ENCODE measurements around the gene CHCHD3.

CHCHD3 gene

DNA sequence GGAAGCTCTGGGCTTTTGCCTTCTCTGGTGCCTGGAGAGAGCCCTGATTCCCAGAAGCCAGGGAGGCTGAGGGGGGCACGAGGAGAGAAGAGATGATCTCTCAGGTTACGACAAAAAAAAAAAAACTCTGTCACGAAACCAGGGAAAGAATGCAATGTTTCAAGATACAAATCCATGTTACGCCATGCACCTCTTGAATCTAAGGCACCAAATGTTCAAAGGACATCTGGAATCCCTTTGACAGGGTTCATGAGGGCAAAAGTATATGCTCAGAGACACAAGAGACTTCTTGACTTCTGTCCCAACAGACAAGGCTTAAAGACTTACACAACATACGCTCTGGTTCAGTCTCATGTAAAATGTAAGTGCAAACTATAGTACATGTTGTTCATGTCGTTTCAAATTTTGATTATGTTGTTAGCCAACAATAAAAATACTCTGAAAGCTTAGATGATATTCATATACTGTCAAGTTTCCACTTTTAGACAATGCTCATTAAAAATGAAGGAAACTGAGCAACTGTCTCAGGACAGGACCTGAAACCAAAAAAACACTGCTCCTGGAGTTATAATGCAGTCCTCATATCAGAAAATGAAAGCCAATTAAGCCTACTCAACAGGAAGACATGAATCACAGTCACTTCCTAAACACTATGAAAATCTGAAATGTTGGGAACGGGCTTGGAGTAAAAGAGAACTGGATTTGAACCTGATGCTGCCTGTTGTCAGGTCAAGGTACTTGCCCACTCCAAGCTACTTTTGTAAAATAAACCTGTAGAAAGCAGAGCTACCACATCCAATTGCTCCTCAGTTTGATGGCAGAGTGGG is 72.3 kb downstream of the CHCHD3 start:
- no peak overlapping the region for H3K9ac ChIP-seq (ENCODE audit: low read length)
- no peak overlapping the region for H3K4me3 ChIP-seq (ENCODE audit: low read length)
- no peaks in the 10 kb centered on the region for H3K4me1 ChIP-seq (ENCODE audit: control insufficient read depth, insufficient read depth, low read length)
- H3K27me3 ChIP-seq (ENCODE audit: control insufficient read depth, insufficient read depth, low read length) = no peaks in the 10 kb centered on the region
- no peak overlapping the region for H3K27ac ChIP-seq (ENCODE audit: low read depth, low read length)
- no peaks in the 10 kb centered on the region for H3K36me3 ChIP-seq (ENCODE audit: control insufficient read depth, insufficient read depth, low read length)

DNA sequence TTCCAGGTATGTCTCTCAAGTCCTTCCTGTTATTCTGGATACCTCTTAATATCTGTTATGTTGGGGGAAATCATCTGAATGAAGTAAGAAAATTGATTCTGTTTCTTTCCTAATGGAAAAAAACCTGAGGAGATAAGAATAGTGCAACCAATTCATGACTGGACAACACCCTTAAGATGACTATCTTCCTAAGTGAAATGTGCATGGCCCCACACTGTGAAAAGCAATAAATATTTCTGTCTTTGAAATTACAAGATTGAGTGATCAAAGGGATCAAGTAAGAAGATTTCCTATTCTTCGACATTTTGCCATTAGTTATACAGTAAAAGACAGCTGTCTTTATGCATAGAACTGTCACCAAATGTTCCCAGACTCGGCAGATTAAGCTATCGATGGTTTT is 73.9 kb downstream of the CHCHD3 start:
- Histone ChIP-seq H3K36me3 (ENCODE audit: control insufficient read depth, insufficient read depth, low read length) (no peaks in the 10 kb centered on the region), H3K4me1 (ENCODE audit: control insufficient read depth, insufficient read depth, low read length) (no peaks in the 10 kb centered on the region)

DNA sequence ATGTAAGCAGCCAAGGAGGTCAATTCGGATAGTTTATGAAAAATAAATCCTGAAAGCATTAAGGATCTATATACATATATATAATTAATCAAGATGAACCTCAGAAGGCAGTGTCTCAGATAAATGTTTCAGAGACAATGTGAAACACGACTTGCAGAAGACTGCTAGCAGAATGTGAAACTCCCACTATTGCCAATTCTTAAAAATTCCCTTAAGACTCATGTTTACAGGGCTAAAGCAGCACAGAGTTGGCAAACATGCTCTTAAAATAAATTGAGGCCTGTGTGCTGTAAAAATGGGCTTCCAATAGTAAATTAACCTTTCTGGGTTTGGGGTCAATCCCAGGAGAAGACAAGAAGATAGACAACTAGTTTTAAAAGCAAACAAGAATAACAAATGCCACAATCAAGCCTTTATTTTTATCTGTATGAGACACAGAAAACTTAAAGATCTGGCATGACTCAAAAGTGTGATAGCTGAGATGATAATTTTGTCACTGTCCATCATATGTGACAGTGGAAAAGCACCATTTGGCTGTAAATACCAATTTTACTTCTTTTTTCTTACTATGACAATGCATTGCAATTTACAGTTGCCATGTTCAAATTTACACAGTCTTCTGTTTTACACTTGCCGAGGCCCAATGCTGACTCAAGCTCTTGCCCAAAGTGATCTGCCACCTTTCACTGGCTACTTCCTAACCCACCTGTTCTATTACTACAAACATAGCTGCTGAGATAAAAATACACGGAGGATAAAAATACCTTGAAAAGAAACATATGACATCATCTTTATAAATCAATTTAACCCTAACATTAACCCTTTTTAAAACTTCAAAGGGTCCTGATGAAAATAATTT is 78.6 kb downstream of the CHCHD3 start:
- Histone ChIP-seq H3K4me1 (ENCODE audit: control insufficient read depth, insufficient read depth, low read length) (no peaks in the 10 kb centered on the region), H3K27me3 (ENCODE audit: control insufficient read depth, insufficient read depth, low read length) (no peaks in the 10 kb centered on the region), H3K27ac (ENCODE audit: low read depth, low read length) (no peak overlapping the region), H3K36me3 (ENCODE audit: control insufficient read depth, insufficient read depth, low read length) (no peaks in the 10 kb centered on the region), H3K9ac (ENCODE audit: low read length) (no peak overlapping the region), H3K4me3 (ENCODE audit: low read length) (no peak overlapping the region)

More for the DNA sequence above, 73.9 kb downstream of the CHCHD3 start:
- no peaks in the 10 kb centered on the region for H3K27me3 ChIP-seq (ENCODE audit: control insufficient read depth, insufficient read depth, low read length)
- H3K4me3 ChIP-seq (ENCODE audit: low read length) = no peak overlapping the region
- no peak overlapping the region for H3K27ac ChIP-seq (ENCODE audit: low read depth, low read length)
- H3K9ac ChIP-seq (ENCODE audit: low read length) = no peak overlapping the region

DNA sequence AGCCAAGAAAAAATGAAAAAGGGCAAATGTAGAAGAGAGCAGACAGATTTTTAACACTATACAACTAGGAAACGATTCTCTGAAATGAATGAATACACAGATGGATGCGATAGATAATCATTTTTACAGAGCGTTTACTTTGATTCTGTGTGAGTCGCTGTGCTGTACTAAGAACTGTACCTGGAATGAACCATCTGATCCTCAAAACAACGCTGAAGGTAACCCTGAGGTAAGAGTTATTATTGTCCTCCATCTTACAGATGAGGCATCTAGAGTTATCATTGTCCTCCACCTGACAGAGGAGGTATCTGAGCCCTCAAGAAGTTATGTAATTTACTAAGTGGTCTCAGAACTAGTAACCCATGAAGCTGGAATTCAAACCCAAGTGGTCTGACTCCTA is 80.2 kb downstream of the CHCHD3 start:
- Histone ChIP-seq H3K4me1 (ENCODE audit: control insufficient read depth, insufficient read depth, low read length) (no peaks in the 10 kb centered on the region), H3K27me3 (ENCODE audit: control insufficient read depth, insufficient read depth, low read length) (no peaks in the 10 kb centered on the region)

DNA sequence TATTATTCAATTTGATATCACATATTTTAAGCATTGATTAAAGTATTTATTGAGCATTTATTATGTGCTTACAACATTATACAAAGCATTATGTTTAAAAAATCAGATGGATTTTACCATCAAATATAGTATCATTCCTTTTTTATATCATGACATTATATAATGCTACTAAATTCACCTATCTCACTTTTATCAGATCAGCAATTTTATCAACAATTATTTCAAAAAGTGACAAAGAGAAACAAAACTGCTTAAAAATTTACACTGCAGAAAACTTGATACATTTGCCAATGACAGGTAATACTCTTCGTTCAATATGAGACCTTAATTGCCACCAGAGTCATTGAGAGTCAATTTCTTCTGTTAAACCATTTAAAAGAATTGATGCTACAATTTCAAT is 82.0 kb downstream of the CHCHD3 start:
- H3K27me3 ChIP-seq (ENCODE audit: control insufficient read depth, insufficient read depth, low read length) = no peaks in the 10 kb centered on the region
- no peaks in the 10 kb centered on the region for H3K36me3 ChIP-seq (ENCODE audit: control insufficient read depth, insufficient read depth, low read length)
- no peaks in the 10 kb centered on the region for H3K4me1 ChIP-seq (ENCODE audit: control insufficient read depth, insufficient read depth, low read length)
- no peak overlapping the region for H3K27ac ChIP-seq (ENCODE audit: low read depth, low read length)
- H3K9ac ChIP-seq (ENCODE audit: low read length) = no peak overlapping the region
- H3K4me3 ChIP-seq (ENCODE audit: low read length) = no peak overlapping the region

More for the DNA sequence above, 80.2 kb downstream of the CHCHD3 start:
- H3K27ac ChIP-seq (ENCODE audit: low read depth, low read length) = no peak overlapping the region
- no peak overlapping the region for H3K4me3 ChIP-seq (ENCODE audit: low read length)
- no peak overlapping the region for H3K9ac ChIP-seq (ENCODE audit: low read length)
- no peaks in the 10 kb centered on the region for H3K36me3 ChIP-seq (ENCODE audit: control insufficient read depth, insufficient read depth, low read length)

DNA sequence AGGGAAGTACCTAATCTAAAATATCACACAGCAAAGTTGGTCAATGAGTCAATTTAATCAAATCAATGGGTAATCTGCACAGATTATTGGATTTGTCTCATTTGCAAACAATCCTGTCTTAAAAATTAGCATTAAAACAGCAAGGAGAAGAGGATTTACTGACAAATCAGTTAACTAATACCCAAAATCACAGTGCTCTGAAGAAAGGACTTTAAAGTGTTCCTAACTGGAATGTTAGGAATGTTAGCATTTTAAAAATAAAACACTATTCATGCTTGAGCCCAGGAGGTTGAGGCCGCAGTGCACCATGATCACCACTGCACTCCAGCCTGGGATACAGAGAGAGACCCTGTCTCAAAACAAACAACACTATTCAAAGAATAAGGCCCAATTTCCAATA is 83.1 kb downstream of the CHCHD3 start:
- Histone ChIP-seq H3K27me3 (ENCODE audit: control insufficient read depth, insufficient read depth, low read length) (no peaks in the 10 kb centered on the region), H3K9ac (ENCODE audit: low read length) (no peak overlapping the region), H3K36me3 (ENCODE audit: control insufficient read depth, insufficient read depth, low read length) (no peaks in the 10 kb centered on the region), H3K4me3 (ENCODE audit: low read length) (no peak overlapping the region), H3K27ac (ENCODE audit: low read depth, low read length) (no peak overlapping the region), H3K4me1 (ENCODE audit: control insufficient read depth, insufficient read depth, low read length) (no peaks in the 10 kb centered on the region)

DNA sequence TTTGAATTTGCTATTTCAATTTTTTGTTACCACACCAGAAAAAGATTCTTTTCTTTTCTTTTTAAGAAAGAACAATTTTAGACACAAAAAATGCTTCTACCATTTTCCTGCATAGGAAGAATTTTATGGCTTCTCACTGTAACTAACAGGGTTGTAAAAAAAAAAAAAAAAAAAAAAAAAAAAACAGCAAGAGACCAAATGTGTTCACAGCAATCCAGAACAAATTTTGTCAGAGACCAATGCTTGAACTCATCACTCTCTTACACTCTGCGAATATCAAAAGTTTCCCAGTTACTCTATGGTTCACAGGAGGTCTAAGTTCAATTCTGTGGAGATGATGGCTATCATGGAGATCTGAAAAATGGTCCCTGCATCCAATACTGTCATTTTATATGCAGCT is 84.4 kb downstream of the CHCHD3 start:
- Histone ChIP-seq H3K36me3 (ENCODE audit: control insufficient read depth, insufficient read depth, low read length) (no peaks in the 10 kb centered on the region), H3K4me3 (ENCODE audit: low read length) (no peak overlapping the region), H3K4me1 (ENCODE audit: control insufficient read depth, insufficient read depth, low read length) (no peaks in the 10 kb centered on the region), H3K27me3 (ENCODE audit: control insufficient read depth, insufficient read depth, low read length) (no peaks in the 10 kb centered on the region), H3K9ac (ENCODE audit: low read length) (no peak overlapping the region), H3K27ac (ENCODE audit: low read depth, low read length) (no peak overlapping the region)

DNA sequence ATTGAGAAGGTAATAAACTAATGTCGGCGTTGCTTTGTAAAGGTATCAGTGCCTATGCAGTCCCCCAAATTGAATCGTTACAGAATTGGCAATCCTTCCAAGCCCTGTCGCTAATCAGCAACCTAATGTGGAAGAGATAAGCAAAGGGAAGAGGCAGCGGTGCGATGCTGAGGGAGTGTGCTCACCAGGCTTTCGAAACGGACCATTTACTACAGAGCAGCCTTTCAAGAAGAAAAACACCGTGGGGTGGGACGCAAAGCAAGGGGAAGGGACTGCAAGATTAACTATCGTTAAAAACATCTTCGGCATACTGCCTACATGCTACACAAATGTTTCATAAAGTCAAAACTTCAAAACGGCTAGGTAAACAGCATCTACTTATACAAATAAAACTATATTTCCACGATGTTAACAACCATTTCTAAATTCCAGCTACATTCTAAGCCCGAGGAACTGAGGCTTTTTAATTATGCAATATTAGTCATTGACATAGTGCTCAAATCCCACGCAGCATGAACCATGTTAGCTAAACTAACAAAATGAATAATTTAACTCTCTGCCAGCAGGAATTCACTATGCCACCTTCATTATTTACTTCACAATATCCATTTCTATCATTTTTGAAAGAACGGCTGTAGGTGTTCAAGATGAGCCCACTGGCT is 85.2 kb downstream of the CHCHD3 start:
- H3K36me3 ChIP-seq (ENCODE audit: control insufficient read depth, insufficient read depth, low read length) = no peaks in the 10 kb centered on the region
- H3K4me3 ChIP-seq (ENCODE audit: low read length) = no peak overlapping the region
- H3K4me1 ChIP-seq (ENCODE audit: control insufficient read depth, insufficient read depth, low read length) = no peaks in the 10 kb centered on the region
- H3K9ac ChIP-seq (ENCODE audit: low read length) = no peak overlapping the region
- H3K27ac ChIP-seq (ENCODE audit: low read depth, low read length) = no peak overlapping the region
- no peaks in the 10 kb centered on the region for H3K27me3 ChIP-seq (ENCODE audit: control insufficient read depth, insufficient read depth, low read length)

DNA sequence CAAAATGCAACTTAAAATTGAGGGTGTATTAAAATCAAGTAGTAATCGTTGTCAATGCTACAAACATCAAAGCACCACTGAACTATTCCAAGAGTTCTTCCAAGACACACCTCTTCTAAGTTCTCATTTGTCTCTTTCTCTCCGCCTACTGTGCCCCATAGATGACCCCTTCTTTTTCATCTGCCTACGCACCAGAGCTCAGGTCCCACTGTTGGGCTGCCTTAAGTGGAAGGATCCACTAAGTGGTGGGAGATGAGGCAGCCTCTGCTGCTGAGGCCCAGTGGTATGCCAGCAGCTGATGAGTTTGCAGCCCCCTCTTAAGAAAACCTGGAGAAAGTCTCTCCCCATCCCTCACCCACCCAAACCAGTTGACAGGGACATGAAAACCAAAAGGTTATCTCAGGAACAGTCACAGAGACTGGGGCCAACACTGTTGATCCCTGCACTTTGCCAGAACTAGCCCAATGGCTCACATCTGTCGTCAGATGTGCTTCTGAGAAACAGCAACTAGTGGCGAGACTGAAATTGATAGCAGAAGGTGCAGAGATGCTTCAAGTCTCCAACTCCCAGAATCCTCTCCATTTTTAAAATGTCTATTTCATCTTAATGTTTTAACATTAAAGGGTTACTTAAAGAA is 88.4 kb downstream of the CHCHD3 start:
- H3K36me3 ChIP-seq (ENCODE audit: control insufficient read depth, insufficient read depth, low read length) = no peaks in the 10 kb centered on the region
- H3K4me1 ChIP-seq (ENCODE audit: control insufficient read depth, insufficient read depth, low read length) = no peaks in the 10 kb centered on the region
- H3K4me3 ChIP-seq (ENCODE audit: low read length) = no peak overlapping the region
- H3K27me3 ChIP-seq (ENCODE audit: control insufficient read depth, insufficient read depth, low read length) = no peaks in the 10 kb centered on the region
- H3K9ac ChIP-seq (ENCODE audit: low read length) = no peak overlapping the region
- no peak overlapping the region for H3K27ac ChIP-seq (ENCODE audit: low read depth, low read length)

DNA sequence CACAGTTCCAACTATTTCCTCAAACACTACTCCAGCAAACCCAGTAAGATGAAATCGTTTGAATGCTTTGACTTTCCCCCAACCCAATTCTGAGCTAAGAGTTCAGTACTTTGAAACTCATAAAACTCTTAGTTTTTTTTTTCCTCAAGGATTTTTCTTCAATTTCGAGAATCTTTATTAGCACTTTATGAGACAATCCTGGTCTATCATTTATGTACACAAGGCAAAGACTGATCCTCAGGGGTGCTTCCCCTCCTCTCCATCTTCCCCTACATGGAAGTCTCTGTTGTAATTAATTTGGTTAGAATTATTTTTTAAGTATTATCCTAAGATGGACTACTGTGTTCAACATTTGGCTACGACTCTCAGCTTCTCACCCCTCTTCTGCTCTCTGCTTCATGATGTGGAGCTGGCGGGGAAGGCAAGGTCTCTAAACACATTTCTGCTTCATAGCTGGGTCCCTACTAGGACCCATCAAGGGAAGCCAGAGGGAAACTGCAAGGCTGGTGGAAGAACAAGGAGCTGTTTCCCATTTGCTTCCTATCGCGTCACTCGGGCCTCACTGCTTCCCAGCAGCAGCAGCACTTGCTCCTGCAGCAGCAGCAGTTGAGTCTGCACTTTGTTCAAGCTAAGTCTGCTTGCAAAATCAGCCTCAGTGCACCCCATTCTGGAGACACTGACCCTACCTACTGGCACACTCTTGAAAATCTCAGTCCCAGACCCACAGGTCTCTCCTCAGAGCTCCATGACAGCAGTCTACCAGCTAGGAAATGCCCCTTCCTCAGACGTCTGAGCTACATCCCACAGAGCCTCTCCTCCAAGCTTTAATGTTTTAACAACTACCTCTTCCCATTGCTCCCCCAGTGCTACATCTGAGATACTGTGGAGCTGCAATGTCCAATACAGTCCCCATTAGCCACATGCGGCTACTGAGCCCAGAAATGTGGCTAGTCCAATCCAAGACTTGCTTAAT is 90.0 kb downstream of the CHCHD3 start:
- no peaks in the 10 kb centered on the region for H3K36me3 ChIP-seq (ENCODE audit: control insufficient read depth, insufficient read depth, low read length)
- H3K27me3 ChIP-seq (ENCODE audit: control insufficient read depth, insufficient read depth, low read length) = no peaks in the 10 kb centered on the region
- H3K9ac ChIP-seq (ENCODE audit: low read length) = no peak overlapping the region
- no peaks in the 10 kb centered on the region for H3K4me1 ChIP-seq (ENCODE audit: control insufficient read depth, insufficient read depth, low read length)
- H3K27ac ChIP-seq (ENCODE audit: low read depth, low read length) = no peak overlapping the region
- no peak overlapping the region for H3K4me3 ChIP-seq (ENCODE audit: low read length)

DNA sequence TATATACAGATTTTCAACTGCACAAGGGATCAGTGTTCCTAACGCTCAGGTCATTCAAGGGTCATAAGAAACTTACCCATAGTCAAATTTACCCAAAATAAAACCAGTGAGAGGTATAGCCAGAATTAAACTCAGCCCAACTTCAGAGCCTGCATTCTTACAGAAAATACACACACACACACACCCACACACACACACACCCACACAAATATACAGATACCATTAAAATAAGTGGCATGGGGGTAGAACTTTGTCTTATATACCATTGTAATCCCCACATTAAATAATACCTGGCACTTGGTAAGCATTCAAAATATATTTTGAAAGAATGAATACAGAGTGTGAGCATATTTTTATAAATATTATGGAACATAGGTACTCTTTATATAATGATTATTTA is 93.8 kb downstream of the CHCHD3 start:
- Histone ChIP-seq H3K27me3 (ENCODE audit: control insufficient read depth, insufficient read depth, low read length) (no peaks in the 10 kb centered on the region), H3K4me3 (ENCODE audit: low read length) (no peak overlapping the region), H3K36me3 (ENCODE audit: control insufficient read depth, insufficient read depth, low read length) (no peaks in the 10 kb centered on the region), H3K9ac (ENCODE audit: low read length) (no peak overlapping the region), H3K27ac (ENCODE audit: low read depth, low read length) (no peak overlapping the region), H3K4me1 (ENCODE audit: control insufficient read depth, insufficient read depth, low read length) (no peaks in the 10 kb centered on the region)

All from rectal smooth muscle tissue (tissue), 1 donor.